RWPE2 (cell line): ENCODE results near the gene CRYGN.

Experiments used
- ATAC-seq: fragments of 200-7000 bp; cut with Tn5 transposase; 3 replicates; pipeline ENCODE4 v1.9.1; 2021; ENCODE audit warnings: low read depth
- DNase-seq: peaks from one replicate; pipeline ENCODE4 v3.0.0-alpha.2; 2020; ENCODE audit warnings: low spot score
- H3K27ac ChIP-seq: fragments of 450-650 bp; 2 replicates; pipeline ENCODE4 v1.5.1; 2017; ENCODE audit warnings: mild to moderate bottlenecking; ENCODE audit not compliant: poor library complexity, severe bottlenecking
- H3K27me3 ChIP-seq: fragments of 250-450 bp; sonication (Bioruptor Pico); 2 replicates; pipeline ENCODE4 v1.5.1; 2021; ENCODE audit warnings: mild to moderate bottlenecking, moderate library complexity; ENCODE audit not compliant: insufficient read depth, poor library complexity, severe bottlenecking
- H3K36me3 ChIP-seq: fragments of 250-450 bp; sonication (Bioruptor Pico); 2 replicates; pipeline ENCODE4 v1.5.1; 2020; ENCODE audit warnings: low read depth, mild to moderate bottlenecking, moderate library complexity
- H3K4me1 ChIP-seq: fragments of 250-450 bp; sonication (Bioruptor Pico); 2 replicates; pipeline ENCODE4 v1.5.1; 2021; ENCODE audit warnings: mild to moderate bottlenecking, moderate library complexity; ENCODE audit not compliant: insufficient read depth, poor library complexity, severe bottlenecking
- H3K4me3 ChIP-seq: fragments of 250-450 bp; sonication (Bioruptor Pico); 2 replicates; pipeline ENCODE4 v1.5.1; 2021; ENCODE audit warnings: mild to moderate bottlenecking, moderate library complexity; ENCODE audit not compliant: severe bottlenecking
- H3K9me3 ChIP-seq: fragments of 250-450 bp; sonication (Bioruptor Pico); 2 replicates; pipeline ENCODE4 v1.5.1; 2021; ENCODE audit warnings: mild to moderate bottlenecking, moderate library complexity; ENCODE audit not compliant: severe bottlenecking
- TF ChIP-seq, protein P1 (sequence below): fragments of 450-650 bp; IDR thresholded peaks from one replicate; pipeline ENCODE4 v1.5.1; 2017; ENCODE audit warnings: mild to moderate bottlenecking, moderate library complexity; ENCODE audit not compliant: poor library complexity, severe bottlenecking

The CRYGN gene

GRCh38 chr7:151460474-151460855 lies 20.5 kb upstream of the CRYGN start:
- peak overlapping the region; percentile 44 for H3K27ac ChIP-seq
- H3K36me3 ChIP-seq: peaks cover 8% of the 10 kb centered on the region
- peaks cover 12% of the 10 kb centered on the region for H3K4me1 ChIP-seq
- H3K27me3 ChIP-seq: no peaks in the 10 kb centered on the region
- peaks cover 15% of the 10 kb centered on the region for H3K9me3 ChIP-seq
- H3K4me3 ChIP-seq: no peak overlapping the region
- no peak for DNase-seq
- TF ChIP-seq, protein P1, sequence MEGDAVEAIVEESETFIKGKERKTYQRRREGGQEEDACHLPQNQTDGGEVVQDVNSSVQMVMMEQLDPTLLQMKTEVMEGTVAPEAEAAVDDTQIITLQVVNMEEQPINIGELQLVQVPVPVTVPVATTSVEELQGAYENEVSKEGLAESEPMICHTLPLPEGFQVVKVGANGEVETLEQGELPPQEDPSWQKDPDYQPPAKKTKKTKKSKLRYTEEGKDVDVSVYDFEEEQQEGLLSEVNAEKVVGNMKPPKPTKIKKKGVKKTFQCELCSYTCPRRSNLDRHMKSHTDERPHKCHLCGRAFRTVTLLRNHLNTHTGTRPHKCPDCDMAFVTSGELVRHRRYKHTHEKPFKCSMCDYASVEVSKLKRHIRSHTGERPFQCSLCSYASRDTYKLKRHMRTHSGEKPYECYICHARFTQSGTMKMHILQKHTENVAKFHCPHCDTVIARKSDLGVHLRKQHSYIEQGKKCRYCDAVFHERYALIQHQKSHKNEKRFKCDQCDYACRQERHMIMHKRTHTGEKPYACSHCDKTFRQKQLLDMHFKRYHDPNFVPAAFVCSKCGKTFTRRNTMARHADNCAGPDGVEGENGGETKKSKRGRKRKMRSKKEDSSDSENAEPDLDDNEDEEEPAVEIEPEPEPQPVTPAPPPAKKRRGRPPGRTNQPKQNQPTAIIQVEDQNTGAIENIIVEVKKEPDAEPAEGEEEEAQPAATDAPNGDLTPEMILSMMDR: no peak
- ATAC-seq: no peak

- ATAC-seq (peak; percentile 91), DNase-seq (peak; percentile 77)
- Histone ChIP-seq H3K36me3 (peaks cover 5% of the 10 kb centered on the region; the same call in 1 of the 2 replicates), H3K27ac (peak overlapping the region; percentile 44), H3K4me1 (peaks cover 12% of the 10 kb centered on the region), H3K27me3 (no peaks in the 10 kb centered on the region), H3K4me3 (no peak overlapping the region), H3K9me3 (peaks cover 15% of the 10 kb centered on the region)
- TF ChIP-seq, protein P1: peak; percentile 35
Measured at GRCh38 chr7:151459726-151460473, 20.0 kb upstream of the CRYGN start.

DNA sequence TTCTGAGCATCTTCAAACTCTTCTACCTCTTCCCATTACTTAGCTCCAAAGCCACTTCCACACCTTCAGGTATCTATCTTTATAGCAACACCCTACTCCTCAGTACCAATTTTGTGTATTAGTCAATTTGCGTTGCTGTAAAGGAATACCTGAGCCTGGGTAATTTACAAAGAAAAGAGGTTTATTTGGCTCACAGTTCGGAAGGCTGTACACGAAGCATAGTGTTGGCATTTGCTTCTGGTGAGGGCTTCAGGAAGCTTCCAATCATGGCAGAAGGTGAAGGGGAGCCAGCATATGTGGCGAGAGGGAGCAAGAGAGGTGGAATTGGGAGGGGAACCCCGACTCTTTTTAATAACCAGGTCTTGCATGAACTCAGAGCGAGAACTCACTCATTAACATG lies 17.6 kb upstream of the CRYGN start:
- no peaks in the 10 kb centered on the region for H3K27me3 ChIP-seq
- peaks cover 10% of the 10 kb centered on the region for H3K9me3 ChIP-seq
- H3K36me3 ChIP-seq: peaks cover under 1% of the 10 kb centered on the region; the same call in 1 of the 2 replicates
- ATAC-seq: no peak
- no peak overlapping the region for H3K27ac ChIP-seq
- no peak overlapping the region for H3K4me3 ChIP-seq
- no peak for DNase-seq
- peaks cover 12% of the 10 kb centered on the region for H3K4me1 ChIP-seq
- TF ChIP-seq, protein P1: no peak

DNA sequence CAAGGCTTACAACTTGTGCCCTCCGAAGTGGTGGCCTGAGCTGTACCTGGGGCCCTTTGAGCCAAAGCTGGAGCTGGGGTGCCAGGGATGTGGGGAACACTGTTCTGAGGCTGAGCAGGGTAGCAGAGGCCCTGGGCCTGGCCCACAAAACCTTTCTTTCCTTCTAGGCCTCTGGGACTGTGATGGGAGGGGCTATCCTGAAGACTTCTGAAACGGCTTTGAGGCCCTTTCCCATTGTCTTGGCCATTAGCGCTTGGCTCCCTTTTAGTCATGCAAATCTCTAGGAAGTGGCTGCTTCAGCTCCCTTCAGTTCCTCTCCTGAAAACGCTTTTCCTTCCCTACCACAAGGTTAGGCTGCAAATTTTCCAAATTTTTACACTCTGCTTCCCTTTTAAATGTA lies 16.8 kb upstream of the CRYGN start:
- peaks cover 12% of the 10 kb centered on the region for H3K4me1 ChIP-seq
- no peaks in the 10 kb centered on the region for H3K27me3 ChIP-seq
- H3K36me3 ChIP-seq: no peaks in the 10 kb centered on the region
- DNase-seq (no peak), ATAC-seq (no peak)
- H3K27ac ChIP-seq: no peak overlapping the region
- peaks cover 4% of the 10 kb centered on the region for H3K9me3 ChIP-seq
- H3K4me3 ChIP-seq: no peak overlapping the region
- TF ChIP-seq, protein P1: no peak

DNA sequence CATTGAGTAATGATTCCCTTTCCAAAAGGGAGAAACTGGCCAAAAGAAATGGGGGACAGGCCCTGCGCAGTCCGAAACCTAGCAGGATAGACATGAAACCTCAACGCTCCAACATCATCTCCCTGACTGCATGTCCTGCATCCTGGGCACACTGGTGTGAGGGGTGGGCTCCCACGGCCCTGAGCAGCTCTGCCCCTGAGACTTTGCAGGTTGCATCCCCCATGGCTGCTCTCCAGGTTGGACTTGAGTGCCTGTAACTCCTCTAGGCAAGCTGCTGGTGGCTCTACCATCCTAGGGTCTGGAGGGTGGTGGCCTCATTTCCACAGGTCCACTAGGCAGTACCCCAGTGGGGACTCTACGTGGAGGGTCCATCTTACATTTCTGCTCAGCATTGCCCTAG lies 16.3 kb upstream of the CRYGN start:
- Histone ChIP-seq H3K36me3 (no peaks in the 10 kb centered on the region), H3K4me1 (peaks cover 12% of the 10 kb centered on the region), H3K27me3 (no peaks in the 10 kb centered on the region), H3K4me3 (no peak overlapping the region), H3K9me3 (no peaks in the 10 kb centered on the region), H3K27ac (no peak overlapping the region)
- DNase-seq (no peak), ATAC-seq (no peak)
- TF ChIP-seq, protein P1: no peak
